Mesendoderm (in vitro differentiated cells): ENCODE data around the gene STARD10. TPM values are rescaled to one million over a fixed set of nuclear protein-coding genes. Genes with fewer than 3 reads are reported as not detected.

ENCODE experiments used
- small RNA-seq: library from polyadenylated mRNA; stranded (forward); fragments of <200 nt; extraction: miRNeasy Mini kit (QIAGEN cat#:217004); gene quantifications from one replicate; pipeline ENCODE3, GENCODE V24; 2013; ENCODE audit not compliant: insufficient read depth

The STARD10 gene

Small RNAs within 50 kb of the gene (small RNA-seq; reads per million reads assigned to genes)
- gene MIR4692 (not detected), gene RF00019 (not detected)
